K562 (cell line): Measurements from ENCODE around the gene IMPA2. TPM values are rescaled to one million over a fixed set of nuclear protein-coding genes. Genes with fewer than 3 reads are reported as not detected.

Experiments
- ATAC-seq: fragments of 200-7000 bp; cut with Tn5 transposase; 3 replicates; pipeline ENCODE4 v1.9.1; 2020; ENCODE audit warnings: moderate library complexity
- BruUV-seq: library from RNA; stranded (reverse); fragments of 400-500 nt; replicated peaks from 2 replicates; lab custom pipeline; 2021; lab: Mats Ljungman, UMichigan
- CTCF ChIA-PET: fragments of 300-600 bp; formaldehyde crosslinking; extraction: SDS; loops from one replicate; lab custom pipeline; 2021; ENCODE audit warnings: low intra/inter-chr PET ratio; lab: Yijun Ruan, JAX
- POLR2A ChIA-PET: fragments of 300-600, 350-650 bp; sonication (Branson Sonifier 250); formaldehyde crosslinking; extraction: SDS; loops from one replicate; lab custom pipeline; 2021; ENCODE audit warnings: antibody characterized with exemption, inconsistent platforms; lab: Yijun Ruan, JAX
- DNase-seq, 4 experiments: peaks; one replicate each; pipeline versions ENCODE4 v3.0.0 to v3.0.0-alpha.2; 2011 to 2018; ENCODE audit warnings: low spot score in 3 of 4, mixed read lengths in 3 of 4; ENCODE audit errors: extremely low read depth in 1 of 4
- FAIRE-seq: peaks from 2 replicates; lab custom pipeline; 2011; peaks lifted over from hg19 to GRCh38; lab: Jason Lieb, UNC
- H2AFZ ChIP-seq: 2 replicates; pipeline ENCODE4 v1.6.0; 2011; ENCODE audit warnings: low read depth, low read length, control low read depth, inconsistent platforms
- H3K27ac ChIP-seq: fragments of 200-600 bp; 3 replicates; pipeline ENCODE4 v1.8.0; 2011; ENCODE audit warnings: low read depth, mild to moderate bottlenecking, control low read depth, inconsistent platforms, low read length, moderate library complexity, mixed read lengths; ENCODE audit errors: extremely low read depth
- H3K27me3 ChIP-seq, 2 experiments: fragments of 300-600 bp in 1 of 2; 2 replicates in 1 of 2; 3 replicates in 1 of 2; pipeline versions ENCODE4 v1.6.0 to v1.8.0; 2011; ENCODE audit warnings: inconsistent platforms in 2 of 2, low read length in 2 of 2, mild to moderate bottlenecking in 1 of 2, mixed read lengths in 1 of 2, moderate library complexity in 1 of 2; ENCODE audit not compliant: control insufficient read depth in 2 of 2, insufficient read depth in 2 of 2
- H3K36me3 ChIP-seq: fragments of 300-600 bp; 3 replicates; pipeline ENCODE4 v1.8.0; 2011; ENCODE audit warnings: mild to moderate bottlenecking, low read length, inconsistent platforms; ENCODE audit not compliant: control insufficient read depth, insufficient read depth
- H3K4me1 ChIP-seq, 2 experiments: fragments of 200-600 bp in 1 of 2; replicated peaks in 1 of 2; 2 replicates in 1 of 2; 3 replicates in 1 of 2; pipeline versions ENCODE4 v1.5.1 to v1.8.0; 2011; ENCODE audit warnings: inconsistent platforms in 2 of 2, low read length in 2 of 2, mild to moderate bottlenecking in 1 of 2, mixed read lengths in 1 of 2, moderate library complexity in 1 of 2; ENCODE audit not compliant: control insufficient read depth in 2 of 2, insufficient read depth in 2 of 2
- H3K4me2 ChIP-seq: 2 replicates; pipeline ENCODE4 v1.6.1; 2011; ENCODE audit warnings: low read length, control low read depth, inconsistent platforms, mixed read lengths; ENCODE audit not compliant: insufficient read depth
- H3K4me3 ChIP-seq: fragments of 200-600 bp; sonication (generic), shearing (Covaris generic); 2 replicates; pipeline ENCODE4 v1.5.1; 2016; ENCODE audit warnings: control low read depth, inconsistent platforms
- H3K79me2 ChIP-seq: fragments of 200-600 bp; 3 replicates; pipeline ENCODE4 v1.8.0; 2011; ENCODE audit warnings: low read length, inconsistent platforms; ENCODE audit not compliant: control insufficient read depth, insufficient read depth
- H3K9ac ChIP-seq, 2 experiments: 2 replicates each; pipeline versions ENCODE4 v1.6.0 to v1.6.1; 2011; ENCODE audit warnings: low read depth in 2 of 2, low read length in 2 of 2, control low read depth in 1 of 2, inconsistent platforms in 1 of 2, mild to moderate bottlenecking in 1 of 2, mixed read lengths in 1 of 2; ENCODE audit not compliant: insufficient read depth in 1 of 2
- H3K9me1 ChIP-seq: one replicate; pipeline ENCODE4 v1.6.0; 2011; ENCODE audit warnings: inconsistent platforms, mild to moderate bottlenecking, low read length, moderate library complexity; ENCODE audit not compliant: control insufficient read depth, insufficient read depth
- H3K9me3 ChIP-seq: replicated peaks from 2 replicates; pipeline ENCODE4 v1.5.1; 2011; ENCODE audit warnings: low read depth, low read length, inconsistent platforms; ENCODE audit not compliant: control insufficient read depth, insufficient read depth
- H4K20me1 ChIP-seq: replicated peaks from 2 replicates; pipeline ENCODE4 v1.6.1; 2011; ENCODE audit warnings: low read length, inconsistent platforms, mixed read lengths; ENCODE audit not compliant: control insufficient read depth, insufficient read depth
- CBFA2T2 ChIP-seq: fragments of 450-650 bp; conservative IDR thresholded peaks from 2 replicates; pipeline ENCODE4 v1.6.1; 2017; ENCODE audit warnings: mild to moderate bottlenecking
- CHD7 ChIP-seq: fragments of 200-600 bp; sonication (generic); IDR thresholded peaks from one replicate; pipeline ENCODE4 v1.6.1; 2012; ENCODE audit warnings: mild to moderate bottlenecking, low read depth, low read length, inconsistent platforms
- GABPA ChIP-seq: fragments of 200-800 bp; sonication (Bioruptor generic); conservative IDR thresholded peaks from 2 replicates; pipeline ENCODE4 v1.6.1; 2016; ENCODE audit warnings: low read depth, missing genetic modification characterization, missing compliant biosample characterization
- KDM1A ChIP-seq, 2 experiments: fragments of 450-650 bp; IDR thresholded peaks; 2 replicates each; pipeline ENCODE4 v1.6.1; 2016; ENCODE audit warnings: mild to moderate bottlenecking in 2 of 2
- L3MBTL2 ChIP-seq: fragments of 450-650 bp; IDR thresholded peaks from 2 replicates; pipeline ENCODE4 v1.6.1; 2016; ENCODE audit warnings: mild to moderate bottlenecking, moderate library complexity
- TOE1 ChIP-seq, 2 experiments: fragments of 450-650 bp in 1 of 2; sonication (generic) in 1 of 2; formaldehyde crosslinking in 1 of 2; IDR thresholded peaks; 2 replicates each; pipeline versions ENCODE4 v1.7.1 to v1.8.0; 2016 to 2022; ENCODE audit warnings: borderline replicate concordance in 2 of 2, mild to moderate bottlenecking in 2 of 2, antibody characterized with exemption in 1 of 2, inconsistent platforms in 1 of 2, low read depth in 1 of 2, missing genetic modification reagents in 1 of 2, moderate library complexity in 1 of 2
- ZNF165 ChIP-seq: fragments of 250-450 bp; sonication (Bioruptor Pico); IDR thresholded peaks from 2 replicates; pipeline ENCODE4 v1.4.0; 2020; ENCODE audit warnings: borderline replicate concordance
- WGBS: fragments of 100-300 bp; shearing (Covaris generic); methylation state at CpG from one replicate; pipeline ENCODE4 v1.1.6; 2016; ENCODE audit warnings: low coverage, mixed read lengths; ENCODE audit not compliant: insufficient coverage; ENCODE audit errors: missing lambda C conversion rate; 5-methylcytosine and 5-hydroxymethylcytosine counted together
- in situ Hi-C: fragments of 300-500 bp; cut with MboI; formaldehyde crosslinking; loops from 4 replicates; pipeline ENCODE4 v1.15.0; 2018; ENCODE audit warnings: inconsistent platforms, mixed read lengths
- intact Hi-C: fragments of 100-400 bp; cut with micrococcal nuclease; formaldehyde crosslinking; loops from 2 replicates; pipeline ENCODE4 v1.14.2; 2022
- polyA plus RNA-seq, 8 experiments: library from polyadenylated mRNA; depleted of rRNA in 4 of 8; stranded (reverse) in 5 of 8; unstranded in 3 of 8; fragments of >200 nt; fragmentation: Nextera tagmentation in 2 of 8; fragmentation: Illumina TruSeq in 1 of 8; extraction: Ambion mirVana in 2 of 8; extraction: Trizol in 1 of 8; gene quantifications; 2 replicates each; pipeline versions ENCODE4 v1.2.1 to v1.2.3, GENCODE V29; 2011 to 2014; ENCODE audit warnings: inconsistent platforms in 1 of 8, missing spikeins in 1 of 8
- total RNA-seq, 7 experiments: library from RNA; depleted of rRNA in 6 of 7; stranded (reverse); fragments of >200 nt in 6 of 7; fragmentation: Illumina TruSeq in 2 of 7; extraction: Trizol in 2 of 7; gene quantifications; 2 replicates each; pipeline versions ENCODE4 v1.2.1 to v1.2.3, GENCODE V29; 2011 to 2021; ENCODE audit warnings: low replicate concordance in 1 of 7

Gene IMPA2
- total and polyA plus RNA-seq, 9 of the 15 experiments (the other 6 are each of a cell fraction or from before 2014, with no cell fraction given): 0.62 to 11.3 (median 5.7) TPM

- H3K9me1 ChIP-seq: no peaks in the 10 kb centered on the region
- H3K9ac ChIP-seq: no peak overlapping the region
- H4K20me1 ChIP-seq: no peaks in the 10 kb centered on the region; the same call in 1 of the 2 replicates
- ATAC-seq (no peak), FAIRE-seq (no peak), DNase-seq (no peak)
- in situ Hi-C loops (loop anchor here (5.0 kb wide), 1 partner anchor 1167 kb away; no protein-coding TSS in a partner anchor), intact Hi-C loops (no loop called here)
- H3K4me1 ChIP-seq: peaks cover 0 to 7% of the 10 kb centered on the region in 2 experiments; a peak in 2 of 5 replicates
- no peak overlapping the region for H3K27ac ChIP-seq
- WGBS: 4% methylated on average over 6 of the region's 6 CpGs
- H3K79me2 ChIP-seq: no peaks in the 10 kb centered on the region
- no peaks in the 10 kb centered on the region for H3K9me3 ChIP-seq
- CTCF ChIA-PET: no interaction called here
- H2AFZ ChIP-seq: no peak overlapping the region
- BruUV-seq: no TSS peak
- no peak overlapping the region for H3K4me3 ChIP-seq
- H3K4me2 ChIP-seq: no peak overlapping the region
- no peaks in the 10 kb centered on the region for H3K36me3 ChIP-seq
- POLR2A ChIA-PET: no interaction called here
- peaks cover 10 to 12% of the 10 kb centered on the region in 2 experiments; a peak in 4 of 5 replicates for H3K27me3 ChIP-seq
- TF ChIP-seq L3MBTL2 (no peak), CBFA2T2 (no peak), TOE1 (IDR thresholded peaks at IDR 0.05; ENCODE audit: borderline replicate concordance) (no peak), TOE1 (CRISPR knock-in tag; IDR thresholded peaks at IDR 0.05; ENCODE audit: borderline replicate concordance, low read depth) (no peak), KDM1A (IDR thresholded peaks at IDR 0.05) (no peak), GABPA (tag) (no peak), CHD7 (no peak), ZNF165 (no peak)
Measured at GRCh38 chr18:12079491-12080237, 98.4 kb downstream of the IMPA2 start.
